Activated CD4-positive, alpha-beta T cell treated with anti-CD3 and anti-CD28 coated beads, Interleukin-10, Interleukin-2, amounts not matched to agents 100 ng/mL and 50 ng/mL, durations not matched to agents 16 hours and 8 hours (primary cell): ENCODE measurements around the gene MEOX1.
"Not testable (repeated sequence)": the region's sequence is repeated elsewhere in the genome, so short reads cannot be mapped to it uniquely, and the experiment has no call there.

ENCODE experiments used
- DNase-seq: peaks from one replicate; pipeline ENCODE4 v3.0.0-alpha.2; 2020

Gene MEOX1

GRCh38 chr17:43661699-43662412, at the start of gene MEOX1:
Gene MEOX1, minus strand, starts transcription at chr17:43661922. Its CDS starts 388 bp downstream, at chr17:43661534.
- peak; percentile 88 for DNase-seq

DNA sequence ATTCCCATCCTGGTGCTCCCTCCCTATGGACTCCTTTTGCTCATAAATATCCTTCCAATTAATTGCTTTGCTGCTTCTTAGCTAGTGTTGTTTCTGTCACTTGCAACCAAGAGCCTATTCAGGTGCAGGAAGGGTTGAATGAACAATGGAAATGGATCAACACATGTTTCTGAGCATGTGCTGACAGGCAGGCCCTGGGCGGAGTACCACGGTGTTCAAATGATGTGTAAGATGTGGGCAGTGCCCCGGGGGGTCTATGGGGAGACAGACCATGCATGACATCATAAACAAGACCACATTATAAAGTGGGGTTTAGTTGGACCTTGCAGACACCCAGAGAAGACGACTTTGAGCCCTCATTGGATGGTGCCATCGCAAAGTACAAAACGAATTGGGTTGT, 48.4 kb upstream of the MEOX1 start:
- DNase-seq: no peak

DNA sequence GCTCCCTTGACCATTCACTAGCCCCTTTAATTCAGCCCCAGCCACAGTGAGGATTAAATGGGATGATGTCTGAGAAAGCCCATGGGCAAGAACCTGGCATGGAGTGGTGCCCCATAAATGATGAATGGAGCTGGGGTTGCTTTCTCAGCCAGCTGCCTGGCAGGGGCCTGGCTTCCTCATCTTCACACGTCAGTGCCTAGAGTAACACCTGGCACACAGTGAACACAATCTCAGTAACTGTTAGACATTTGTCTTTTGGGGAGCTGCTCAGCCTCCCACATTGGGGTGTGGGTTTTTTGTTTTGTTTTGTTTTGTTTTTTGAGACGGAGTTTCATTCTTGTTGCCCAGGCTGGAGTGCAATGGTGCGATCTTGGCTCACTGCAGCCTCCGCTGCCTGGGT, 47.5 kb upstream of the MEOX1 start:
- DNase-seq: no peak

DNA sequence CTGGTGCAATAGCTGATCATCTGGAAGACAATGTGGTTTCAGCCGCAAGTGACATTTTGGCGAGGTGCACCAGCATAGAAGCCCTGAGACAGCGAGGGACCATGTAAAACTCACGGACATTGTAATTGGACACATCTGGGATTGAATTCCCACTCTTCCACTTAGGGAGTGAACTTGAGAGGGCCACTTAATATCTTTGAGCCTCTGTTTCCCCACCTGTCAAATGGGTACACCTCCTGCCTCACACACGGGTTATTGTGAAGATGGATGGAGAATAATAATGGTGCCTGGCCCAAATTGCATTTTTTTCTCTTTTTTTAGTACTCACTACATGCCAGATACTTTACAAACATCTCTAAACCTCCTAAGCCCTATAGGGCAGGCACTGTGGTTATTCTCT, 45.5 kb upstream of the MEOX1 start:
- DNase-seq: no peak

GRCh38 chr17:43706235-43706634, 44.5 kb upstream of the MEOX1 start:
- no peak for DNase-seq

- no peak for DNase-seq
Measured at GRCh38 chr17:43703630-43704029, 41.9 kb upstream of the MEOX1 start.

DNA sequence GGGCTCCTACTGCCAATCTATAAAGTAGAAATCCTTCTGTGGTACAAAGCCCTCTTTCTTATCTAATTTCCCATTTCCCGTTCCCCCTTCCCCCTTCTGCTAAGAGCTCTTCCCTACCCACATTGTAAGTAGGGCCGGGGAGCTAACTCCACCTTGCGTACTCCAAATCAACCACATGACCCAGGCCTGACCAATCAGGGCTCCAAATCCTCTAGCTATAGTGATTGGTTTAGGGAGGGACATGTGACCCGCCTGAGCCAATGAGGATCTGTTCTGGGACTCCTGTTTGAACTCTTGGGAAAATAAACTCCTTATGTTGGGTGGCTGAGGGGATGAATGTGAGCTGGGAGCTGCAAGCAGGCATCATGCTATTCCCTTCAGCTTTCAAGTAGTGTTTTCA, 40.9 kb upstream of the MEOX1 start:
- peak; percentile 30 for DNase-seq

DNA sequence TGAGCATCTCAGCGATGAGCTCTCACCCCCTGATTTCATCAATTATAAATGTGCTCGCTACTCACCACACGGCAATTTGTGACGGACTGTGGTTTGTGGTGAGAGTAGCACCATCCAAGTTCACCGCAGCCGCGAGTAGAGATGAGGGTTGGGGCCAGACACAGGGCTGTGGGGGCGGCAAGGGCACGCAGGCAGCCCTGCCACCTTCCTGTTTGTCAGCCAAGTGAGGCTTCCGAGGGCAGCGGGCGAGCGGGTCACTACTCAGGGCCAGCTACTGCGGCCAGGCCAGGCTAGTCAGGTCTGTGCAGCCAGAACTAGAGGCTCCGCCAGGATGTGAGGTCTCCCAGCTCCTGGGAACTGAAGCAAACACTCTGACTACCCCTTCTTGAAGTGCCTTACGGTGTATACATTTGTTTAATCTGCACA, 39.6 kb upstream of the MEOX1 start:
- peak; percentile 77 for DNase-seq

GRCh38 chr17:43699438-43699756, 37.7 kb upstream of the MEOX1 start:
- no peak for DNase-seq

- no peak for DNase-seq
Measured at GRCh38 chr17:43698678-43699437, 37.1 kb upstream of the MEOX1 start.

- no peak for DNase-seq
Measured at GRCh38 chr17:43697937-43698336, 36.2 kb upstream of the MEOX1 start.

DNA sequence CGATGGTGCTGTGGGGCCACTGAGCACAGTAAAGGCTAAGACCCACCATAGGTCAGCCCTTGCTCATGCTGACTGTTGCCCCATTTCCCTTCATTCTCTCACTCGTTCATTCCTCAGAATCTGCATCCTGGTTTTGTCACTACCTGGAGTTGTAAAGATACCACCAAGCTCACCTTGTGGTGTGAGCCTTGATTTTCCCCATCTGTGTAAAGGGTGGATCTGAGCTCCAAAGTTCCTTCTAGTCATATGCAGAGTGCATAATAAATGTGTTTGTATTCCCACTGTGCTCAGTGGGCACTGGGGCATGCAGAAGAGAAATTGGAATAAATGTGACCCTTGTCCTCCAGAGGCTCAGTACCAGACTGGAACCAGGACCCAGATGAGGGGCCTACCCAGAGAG, 35.2 kb upstream of the MEOX1 start:
- DNase-seq: no peak

GRCh38 chr17:43695970-43696865, 34.5 kb upstream of the MEOX1 start:
- no peak for DNase-seq

GRCh38 chr17:43694081-43694870, 32.6 kb upstream of the MEOX1 start:
- peak; percentile 83 for DNase-seq

DNA sequence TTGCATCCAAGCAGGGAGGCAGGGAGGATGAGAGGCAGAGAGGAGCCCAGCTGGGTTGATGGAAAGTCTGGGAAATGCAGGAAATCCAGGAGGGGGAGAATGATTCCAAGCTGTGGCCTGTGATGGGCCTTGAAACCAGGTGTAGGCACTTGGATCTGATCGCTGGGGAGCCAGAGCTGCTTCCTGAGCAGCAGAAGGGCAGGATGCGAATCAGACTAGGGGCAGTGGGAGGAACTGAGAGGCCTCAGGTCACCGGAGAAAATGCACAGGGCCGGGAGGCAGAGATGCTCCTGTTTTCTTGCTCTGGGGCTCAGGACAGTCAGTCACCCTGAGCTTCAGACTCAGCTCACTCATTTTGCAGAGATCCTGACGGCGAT, 29.6 kb upstream of the MEOX1 start:
- no peak for DNase-seq

- DNase-seq: no peak
Measured at GRCh38 chr17:43690624-43691316, 29.0 kb upstream of the MEOX1 start.

DNA sequence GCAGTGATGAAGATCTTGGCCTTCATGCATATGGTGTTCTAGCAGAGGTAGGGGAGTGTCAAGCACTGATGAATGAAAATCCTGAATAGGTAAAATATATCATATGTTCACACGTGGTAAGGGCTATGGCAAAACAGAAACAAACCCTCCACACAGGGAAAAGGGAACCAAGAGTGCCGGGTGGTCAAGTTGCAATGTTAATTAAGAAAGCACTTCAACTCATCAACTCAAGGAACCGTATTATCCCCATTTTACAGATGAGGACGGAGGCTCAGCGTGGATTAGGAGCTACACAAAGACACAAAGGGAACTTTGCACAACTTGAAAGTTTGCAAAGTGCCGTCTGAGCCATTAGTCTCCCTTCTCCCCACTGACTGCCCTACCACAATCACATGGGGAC, 28.1 kb upstream of the MEOX1 start:
- no peak for DNase-seq

- no peak for DNase-seq
Measured at GRCh38 chr17:43689131-43689530, 27.4 kb upstream of the MEOX1 start.

GRCh38 chr17:43686957-43687356, 25.2 kb upstream of the MEOX1 start:
- DNase-seq: not testable (repeated sequence)

DNA sequence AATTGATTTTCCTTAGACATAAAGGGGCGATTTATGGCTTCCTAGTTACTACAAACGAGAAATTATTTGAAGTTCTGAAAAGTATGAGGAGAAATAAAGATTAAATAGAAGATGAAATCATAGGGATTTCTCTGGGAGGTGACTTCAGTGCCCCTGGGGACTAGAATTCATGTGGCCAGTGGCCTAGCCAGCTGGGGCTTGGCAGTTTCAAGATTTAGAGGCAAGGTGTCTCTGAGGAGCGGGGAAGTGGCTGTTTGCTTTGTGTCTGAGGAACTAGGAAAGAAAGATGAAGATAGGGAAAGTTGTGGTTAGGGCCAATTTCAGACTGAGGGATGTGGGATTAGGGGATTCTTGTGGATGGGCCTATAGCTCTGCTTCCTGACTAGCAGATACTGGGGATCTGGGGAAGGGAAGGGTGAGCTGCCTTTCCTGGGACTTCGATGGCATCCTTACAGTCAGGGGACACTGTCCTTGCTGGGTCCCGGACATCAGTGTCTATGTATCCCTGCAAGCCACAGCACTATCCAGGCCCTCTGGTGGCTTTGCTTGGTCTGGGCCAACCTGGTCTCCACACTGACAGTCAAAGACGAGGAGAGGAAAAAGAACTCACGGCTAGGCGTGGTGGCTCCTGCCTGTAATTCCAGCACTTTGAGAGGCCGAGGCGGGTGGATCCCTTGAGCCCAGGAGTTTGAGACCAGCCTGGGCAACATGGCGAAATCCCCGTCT, 22.4 kb upstream of the MEOX1 start:
- no peak for DNase-seq

DNA sequence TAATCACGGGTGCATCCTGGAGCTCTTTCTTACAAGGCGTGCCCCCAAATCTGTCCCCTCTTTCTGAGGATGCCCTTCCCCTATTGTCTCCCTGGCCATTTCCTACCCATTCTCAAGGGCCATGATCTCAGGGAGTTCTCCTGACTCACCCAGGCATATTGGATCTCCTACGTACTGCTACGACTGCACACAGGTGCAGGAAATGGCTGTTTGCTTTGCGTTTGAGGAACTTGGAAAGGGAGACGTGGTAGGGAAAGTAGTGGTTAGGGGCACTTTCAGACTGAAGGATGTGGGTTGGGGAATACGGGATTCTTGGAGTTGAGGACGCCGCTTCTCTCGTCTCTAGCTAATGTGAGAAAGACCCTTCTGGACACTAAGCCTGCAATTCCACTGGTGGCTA, 18.7 kb upstream of the MEOX1 start:
- DNase-seq: no peak
